ENCODE measurements around the gene SLC12A7. TPM values are rescaled to one million over a fixed set of nuclear protein-coding genes. Genes with fewer than 3 reads are reported as not detected.

Gene SLC12A7
- total RNA-seq, 1 experiment from 2014 or later = 28.1 TPM

DNA sequence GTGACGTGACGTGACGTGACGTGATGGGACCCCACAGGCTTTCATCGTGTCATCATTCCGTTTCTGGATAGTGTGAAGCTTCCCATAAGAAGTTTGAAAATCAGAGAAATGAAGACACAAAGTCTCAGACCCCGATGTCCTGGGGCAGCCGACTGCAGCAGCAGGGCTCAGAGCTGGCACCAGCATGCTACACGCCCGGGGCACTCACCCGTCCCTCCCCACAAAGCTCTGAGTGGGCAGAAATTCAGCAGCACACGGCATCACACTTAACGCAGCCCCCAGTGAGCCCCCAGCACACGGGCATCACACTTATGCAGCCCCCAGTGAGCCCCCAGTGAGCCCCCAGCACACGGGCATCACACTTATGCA, 42.2 kb downstream of the SLC12A7 start:
- ChIA-PET CTCF (interaction anchor here (0.6 kb wide), 1 partner anchor 37 kb away, joined by 5 read pairs; no protein-coding TSS in a partner anchor), POLR2A (no interaction called here)
- no peaks in the 10 kb centered on the region for H3K36me3 Mint-ChIP-seq
- H3K9me3 Mint-ChIP-seq = no peaks in the 10 kb centered on the region
- TF ChIP-seq ZNF425 (CRISPR knock-in tag; conservative IDR thresholded peaks at IDR 0.05) (no peak), KAT7 (CRISPR knock-in tag; IDR thresholded peaks at IDR 0.05; ENCODE audit: borderline replicate concordance) (no peak), ZNF232 (CRISPR knock-in tag; IDR thresholded peaks at IDR 0.05) (no peak), NR1H2 (CRISPR knock-in tag; IDR thresholded peaks at IDR 0.05) (no peak), CREB1 (CRISPR knock-in tag; IDR thresholded peaks at IDR 0.05) (no peak), JAZF1 (CRISPR knock-in tag; IDR thresholded peaks at IDR 0.05) (no peak), PRRX2 (CRISPR knock-in tag; IDR thresholded peaks at IDR 0.05) (no peak), HMGXB4 (CRISPR knock-in tag; IDR thresholded peaks at IDR 0.05) (no peak)
- TF ChIP-seq, protein P1, sequence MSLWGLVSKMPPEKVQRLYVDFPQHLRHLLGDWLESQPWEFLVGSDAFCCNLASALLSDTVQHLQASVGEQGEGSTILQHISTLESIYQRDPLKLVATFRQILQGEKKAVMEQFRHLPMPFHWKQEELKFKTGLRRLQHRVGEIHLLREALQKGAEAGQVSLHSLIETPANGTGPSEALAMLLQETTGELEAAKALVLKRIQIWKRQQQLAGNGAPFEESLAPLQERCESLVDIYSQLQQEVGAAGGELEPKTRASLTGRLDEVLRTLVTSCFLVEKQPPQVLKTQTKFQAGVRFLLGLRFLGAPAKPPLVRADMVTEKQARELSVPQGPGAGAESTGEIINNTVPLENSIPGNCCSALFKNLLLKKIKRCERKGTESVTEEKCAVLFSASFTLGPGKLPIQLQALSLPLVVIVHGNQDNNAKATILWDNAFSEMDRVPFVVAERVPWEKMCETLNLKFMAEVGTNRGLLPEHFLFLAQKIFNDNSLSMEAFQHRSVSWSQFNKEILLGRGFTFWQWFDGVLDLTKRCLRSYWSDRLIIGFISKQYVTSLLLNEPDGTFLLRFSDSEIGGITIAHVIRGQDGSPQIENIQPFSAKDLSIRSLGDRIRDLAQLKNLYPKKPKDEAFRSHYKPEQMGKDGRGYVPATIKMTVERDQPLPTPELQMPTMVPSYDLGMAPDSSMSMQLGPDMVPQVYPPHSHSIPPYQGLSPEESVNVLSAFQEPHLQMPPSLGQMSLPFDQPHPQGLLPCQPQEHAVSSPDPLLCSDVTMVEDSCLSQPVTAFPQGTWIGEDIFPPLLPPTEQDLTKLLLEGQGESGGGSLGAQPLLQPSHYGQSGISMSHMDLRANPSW (CRISPR knock-in tag; conservative IDR thresholded peaks at IDR 0.05; ENCODE audit: low read depth) = no peak
- TF ChIP-seq, protein P2, sequence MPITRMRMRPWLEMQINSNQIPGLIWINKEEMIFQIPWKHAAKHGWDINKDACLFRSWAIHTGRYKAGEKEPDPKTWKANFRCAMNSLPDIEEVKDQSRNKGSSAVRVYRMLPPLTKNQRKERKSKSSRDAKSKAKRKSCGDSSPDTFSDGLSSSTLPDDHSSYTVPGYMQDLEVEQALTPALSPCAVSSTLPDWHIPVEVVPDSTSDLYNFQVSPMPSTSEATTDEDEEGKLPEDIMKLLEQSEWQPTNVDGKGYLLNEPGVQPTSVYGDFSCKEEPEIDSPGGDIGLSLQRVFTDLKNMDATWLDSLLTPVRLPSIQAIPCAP (CRISPR knock-in tag; IDR thresholded peaks at IDR 0.05) = no peak
- TF ChIP-seq, protein P3, sequence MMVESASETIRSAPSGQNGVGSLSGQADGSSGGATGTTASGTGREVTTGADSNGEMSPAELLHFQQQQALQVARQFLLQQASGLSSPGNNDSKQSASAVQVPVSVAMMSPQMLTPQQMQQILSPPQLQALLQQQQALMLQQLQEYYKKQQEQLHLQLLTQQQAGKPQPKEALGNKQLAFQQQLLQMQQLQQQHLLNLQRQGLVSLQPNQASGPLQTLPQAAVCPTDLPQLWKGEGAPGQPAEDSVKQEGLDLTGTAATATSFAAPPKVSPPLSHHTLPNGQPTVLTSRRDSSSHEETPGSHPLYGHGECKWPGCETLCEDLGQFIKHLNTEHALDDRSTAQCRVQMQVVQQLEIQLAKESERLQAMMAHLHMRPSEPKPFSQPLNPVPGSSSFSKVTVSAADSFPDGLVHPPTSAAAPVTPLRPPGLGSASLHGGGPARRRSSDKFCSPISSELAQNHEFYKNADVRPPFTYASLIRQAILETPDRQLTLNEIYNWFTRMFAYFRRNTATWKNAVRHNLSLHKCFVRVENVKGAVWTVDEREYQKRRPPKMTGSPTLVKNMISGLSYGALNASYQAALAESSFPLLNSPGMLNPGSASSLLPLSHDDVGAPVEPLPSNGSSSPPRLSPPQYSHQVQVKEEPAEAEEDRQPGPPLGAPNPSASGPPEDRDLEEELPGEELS (CRISPR knock-in tag; IDR thresholded peaks at IDR 0.05) = no peak
- TF ChIP-seq, protein P4, sequence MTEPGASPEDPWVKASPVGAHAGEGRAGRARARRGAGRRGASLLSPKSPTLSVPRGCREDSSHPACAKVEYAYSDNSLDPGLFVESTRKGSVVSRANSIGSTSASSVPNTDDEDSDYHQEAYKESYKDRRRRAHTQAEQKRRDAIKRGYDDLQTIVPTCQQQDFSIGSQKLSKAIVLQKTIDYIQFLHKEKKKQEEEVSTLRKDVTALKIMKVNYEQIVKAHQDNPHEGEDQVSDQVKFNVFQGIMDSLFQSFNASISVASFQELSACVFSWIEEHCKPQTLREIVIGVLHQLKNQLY (CRISPR knock-in tag; IDR thresholded peaks at IDR 0.05) = no peak
- no peaks in the 10 kb centered on the region for H3K4me1 Mint-ChIP-seq
- no peak overlapping the region for H3K4me3 Mint-ChIP-seq
- no peak overlapping the region for H3K27ac Mint-ChIP-seq
- no peak for DNase-seq (ENCODE audit: low spot score)
- no peak for ATAC-seq
- H3K27me3 Mint-ChIP-seq (ENCODE audit: low read depth) = no peaks in the 10 kb centered on the region

GRCh38 chr5:1068895-1069719, 42.8 kb downstream of the SLC12A7 start:
- no peaks in the 10 kb centered on the region for H3K9me3 Mint-ChIP-seq
- CTCF ChIA-PET = interaction anchor here (0.6 kb wide), 1 partner anchor 37 kb away, joined by 5 read pairs; no protein-coding TSS in a partner anchor
- no peaks in the 10 kb centered on the region for H3K27me3 Mint-ChIP-seq (ENCODE audit: low read depth)
- H3K4me3 Mint-ChIP-seq = no peak overlapping the region
- H3K27ac Mint-ChIP-seq = no peak overlapping the region; the same call in 1 of the 2 replicates
- no peaks in the 10 kb centered on the region for H3K36me3 Mint-ChIP-seq
- POLR2A ChIA-PET = no interaction called here
- DNase-seq (ENCODE audit: low spot score) = no peak
- ATAC-seq = no peak
- H3K4me1 Mint-ChIP-seq = no peaks in the 10 kb centered on the region
- TF ChIP-seq ZNF232 (CRISPR knock-in tag; IDR thresholded peaks at IDR 0.05) (no peak), MAX (CRISPR knock-in tag; IDR thresholded peaks at IDR 0.05) (no peak), GRHL2 (CRISPR knock-in tag; IDR thresholded peaks at IDR 0.05; ENCODE audit: insufficient replicate concordance, severe bottlenecking) (no peak), ZNF138 (CRISPR knock-in tag; conservative IDR thresholded peaks at IDR 0.05) (no peak), PRDM15 (CRISPR knock-in tag; IDR thresholded peaks at IDR 0.05) (no peak), IRF2 (CRISPR knock-in tag; IDR thresholded peaks at IDR 0.05; ENCODE audit: borderline replicate concordance, low read depth) (no peak), TEAD4 (CRISPR knock-in tag; IDR thresholded peaks at IDR 0.05) (no peak)
